ENCODE results near the gene SMAP1. TPM values are rescaled to one million over a fixed set of nuclear protein-coding genes. Genes with fewer than 3 reads are reported as not detected.

The SMAP1 gene
- total RNA-seq, 4 donors from 2014 or later = 16.6 to 29.4 (median 22.0) TPM

DNA sequence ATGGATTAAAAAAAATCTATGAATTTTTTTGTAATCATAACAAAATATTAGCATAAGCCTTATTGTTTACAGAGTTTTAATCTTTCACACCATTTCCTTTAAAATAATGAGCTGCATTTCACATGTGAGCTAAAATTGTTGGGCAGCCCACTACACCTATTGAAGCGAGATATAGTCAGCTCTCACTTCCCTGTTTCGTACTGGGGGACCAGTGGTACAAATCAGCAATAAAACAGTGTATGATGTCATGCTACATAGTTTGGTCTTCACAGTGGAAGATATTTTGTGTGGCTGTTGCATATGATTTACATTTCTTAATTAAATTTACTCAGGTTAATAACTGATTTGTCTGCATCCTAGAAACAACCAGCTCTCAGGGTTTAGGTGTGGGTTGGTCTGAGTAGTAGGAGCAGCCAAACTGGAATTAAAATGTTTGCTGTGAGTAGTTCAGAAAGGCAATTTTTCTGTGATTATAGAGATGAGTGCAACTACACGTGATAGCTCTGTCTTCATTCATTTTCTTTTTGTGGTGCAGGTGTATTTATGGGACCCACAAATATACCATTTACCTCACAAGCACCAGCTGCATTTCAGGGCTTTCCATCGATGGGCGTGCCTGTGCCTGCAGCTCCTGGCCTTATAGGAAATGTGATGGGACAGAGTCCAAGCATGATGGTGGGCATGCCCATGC is 189.8 kb downstream of the SMAP1 start:
- ATAC-seq (ENCODE audit: low FRiP score) (no peak), DNase-seq (ENCODE audit: low spot score) (no peak)
- TF ChIP-seq, protein P1, sequence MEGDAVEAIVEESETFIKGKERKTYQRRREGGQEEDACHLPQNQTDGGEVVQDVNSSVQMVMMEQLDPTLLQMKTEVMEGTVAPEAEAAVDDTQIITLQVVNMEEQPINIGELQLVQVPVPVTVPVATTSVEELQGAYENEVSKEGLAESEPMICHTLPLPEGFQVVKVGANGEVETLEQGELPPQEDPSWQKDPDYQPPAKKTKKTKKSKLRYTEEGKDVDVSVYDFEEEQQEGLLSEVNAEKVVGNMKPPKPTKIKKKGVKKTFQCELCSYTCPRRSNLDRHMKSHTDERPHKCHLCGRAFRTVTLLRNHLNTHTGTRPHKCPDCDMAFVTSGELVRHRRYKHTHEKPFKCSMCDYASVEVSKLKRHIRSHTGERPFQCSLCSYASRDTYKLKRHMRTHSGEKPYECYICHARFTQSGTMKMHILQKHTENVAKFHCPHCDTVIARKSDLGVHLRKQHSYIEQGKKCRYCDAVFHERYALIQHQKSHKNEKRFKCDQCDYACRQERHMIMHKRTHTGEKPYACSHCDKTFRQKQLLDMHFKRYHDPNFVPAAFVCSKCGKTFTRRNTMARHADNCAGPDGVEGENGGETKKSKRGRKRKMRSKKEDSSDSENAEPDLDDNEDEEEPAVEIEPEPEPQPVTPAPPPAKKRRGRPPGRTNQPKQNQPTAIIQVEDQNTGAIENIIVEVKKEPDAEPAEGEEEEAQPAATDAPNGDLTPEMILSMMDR (IDR thresholded peaks at IDR 0.05) = no peak

DNA sequence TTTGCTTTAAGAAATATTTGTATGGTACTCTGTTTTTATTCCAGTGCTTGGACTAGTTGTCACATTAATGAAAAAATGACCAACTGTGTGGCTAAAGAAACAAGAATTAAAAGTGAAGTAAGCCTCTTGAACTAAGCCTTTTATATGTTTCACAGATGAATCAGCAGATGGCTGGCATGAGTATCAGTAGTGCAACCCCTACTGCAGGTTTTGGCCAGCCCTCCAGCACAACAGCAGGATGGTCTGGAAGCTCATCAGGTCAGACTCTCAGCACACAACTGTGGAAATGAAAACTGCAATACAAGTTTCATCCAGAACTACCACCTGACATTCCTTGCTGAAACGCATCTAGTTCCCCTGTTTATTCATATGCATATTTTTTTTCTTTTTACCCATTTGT is 192.4 kb downstream of the SMAP1 start:
- TF ChIP-seq, protein P1 (IDR thresholded peaks at IDR 0.05) = no peak
- DNase-seq (ENCODE audit: low spot score) (no peak), ATAC-seq (ENCODE audit: low FRiP score) (no peak)

DNA sequence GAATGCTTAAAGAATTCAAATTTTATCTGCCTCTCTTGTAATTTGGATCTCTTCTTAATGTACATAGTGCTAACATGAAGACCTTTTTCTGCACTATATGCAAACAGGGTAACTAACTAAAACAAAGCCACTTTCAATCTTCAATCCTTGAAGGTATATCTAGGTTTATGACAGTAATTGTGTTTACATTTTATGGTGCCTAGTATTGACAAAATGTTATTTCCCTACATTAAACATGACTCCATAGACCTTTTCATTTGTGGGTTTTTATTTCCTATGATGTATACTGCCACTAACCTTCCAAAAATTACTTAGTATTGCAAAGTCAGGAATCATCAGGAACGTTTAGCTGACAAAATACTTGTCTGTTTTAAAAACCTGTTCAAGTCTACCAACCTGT is 193.2 kb downstream of the SMAP1 start:
- ATAC-seq (ENCODE audit: low FRiP score) = no peak
- TF ChIP-seq, protein P1 (IDR thresholded peaks at IDR 0.05) = no peak
- DNase-seq (ENCODE audit: low spot score) = no peak

DNA sequence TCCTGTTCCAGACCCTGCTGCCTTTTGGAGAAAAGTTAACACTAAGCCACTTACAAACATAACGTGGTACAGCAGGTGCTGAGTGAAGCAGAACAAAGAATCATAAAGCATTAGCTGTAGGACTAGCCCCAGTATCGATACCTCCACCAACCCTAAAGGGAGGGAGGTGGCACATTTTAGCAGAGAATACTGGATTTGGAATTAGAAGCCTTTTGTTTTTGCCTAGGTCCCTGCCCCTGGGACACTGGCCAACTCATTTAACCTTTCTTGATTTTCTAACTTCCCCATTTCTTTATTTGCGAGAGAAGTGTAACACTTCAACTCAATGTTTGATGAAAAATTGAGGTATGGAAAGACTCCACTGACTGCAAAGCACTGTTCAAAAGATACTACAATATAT is 195.7 kb downstream of the SMAP1 start:
- DNase-seq (ENCODE audit: low spot score) (no peak), ATAC-seq (ENCODE audit: low FRiP score) (no peak)
- TF ChIP-seq, protein P1 (IDR thresholded peaks at IDR 0.05) = no peak

DNA sequence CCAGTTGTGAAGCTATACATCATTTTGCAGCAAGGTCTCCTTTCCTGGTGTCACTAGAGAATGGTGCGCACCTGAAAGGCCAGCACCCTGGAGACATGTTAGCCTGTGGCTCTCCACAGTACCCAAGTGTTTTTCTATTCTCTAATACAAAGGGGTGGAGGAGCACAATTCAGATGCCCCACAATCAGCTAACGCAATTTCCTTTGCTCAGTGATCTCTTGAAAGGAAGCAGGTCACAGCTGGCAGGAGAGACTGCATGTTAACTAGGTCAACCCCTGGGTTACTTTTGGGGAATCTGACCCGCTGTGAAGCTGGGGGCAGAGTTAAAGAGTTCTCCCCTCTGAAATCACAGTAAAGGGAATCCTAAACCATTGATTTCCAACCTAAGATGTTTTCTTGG is 196.7 kb downstream of the SMAP1 start:
- DNase-seq (ENCODE audit: low spot score) (no peak), ATAC-seq (ENCODE audit: low FRiP score) (no peak)
- TF ChIP-seq, protein P1 (IDR thresholded peaks at IDR 0.05) = no peak

DNA sequence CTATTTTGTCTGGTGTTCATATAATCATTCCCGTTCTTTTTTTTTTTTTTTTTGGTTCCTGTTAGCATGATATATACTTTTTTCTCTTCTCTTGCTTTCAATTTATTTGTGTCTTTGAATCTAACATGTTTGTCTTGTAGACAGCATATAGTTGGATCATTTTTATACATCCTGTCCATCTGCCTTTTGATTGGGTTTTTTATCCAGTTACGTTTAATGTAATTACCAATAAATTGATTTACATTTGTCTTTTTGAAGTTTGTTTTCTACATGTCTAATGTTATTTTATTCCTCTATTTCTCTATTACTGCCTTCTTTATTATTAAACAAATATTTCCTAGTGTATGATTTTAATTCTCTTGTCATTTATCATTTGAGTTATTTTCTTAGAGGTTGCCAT is 204.8 kb downstream of the SMAP1 start:
- TF ChIP-seq, protein P1 (IDR thresholded peaks at IDR 0.05) = no peak
- ATAC-seq (ENCODE audit: low FRiP score) (no peak), DNase-seq (ENCODE audit: low spot score) (no peak)

DNA sequence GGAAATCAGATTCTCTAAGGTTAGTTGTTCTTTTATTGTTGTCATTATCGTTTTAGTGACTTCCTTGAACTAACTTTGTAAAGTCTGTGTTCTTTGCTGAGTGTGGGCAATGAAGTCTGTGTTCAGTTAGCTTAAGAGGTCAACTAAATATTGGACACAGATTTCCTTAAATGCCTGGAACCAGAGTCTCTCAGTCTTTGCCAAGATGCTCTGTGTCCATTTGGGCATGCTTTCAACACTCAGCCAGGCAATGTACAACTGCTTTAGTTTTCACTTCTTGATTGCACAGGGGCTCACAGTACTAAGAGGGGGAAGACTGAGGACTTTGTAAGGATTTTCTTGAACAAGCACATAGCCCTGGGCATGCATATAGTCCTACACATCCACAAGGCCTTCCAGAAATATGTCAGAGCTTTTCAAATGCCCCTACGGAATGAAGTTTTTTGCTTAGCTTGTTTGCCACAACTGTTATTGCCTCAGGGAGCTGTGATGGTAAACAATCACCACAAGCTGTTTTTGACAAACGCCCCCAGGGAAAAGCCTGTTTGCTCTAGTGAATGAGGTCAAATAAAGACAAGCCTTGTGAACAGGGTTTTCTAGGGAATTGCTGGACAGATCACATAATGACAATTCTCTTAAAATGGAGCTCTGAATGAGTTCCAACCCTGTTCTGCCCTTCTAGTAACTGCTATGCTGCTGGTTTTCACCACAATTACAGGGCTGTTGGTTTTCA is 206.7 kb downstream of the SMAP1 start:
- TF ChIP-seq, protein P1 (IDR thresholded peaks at IDR 0.05) = no peak
- DNase-seq (ENCODE audit: low spot score) (no peak), ATAC-seq (ENCODE audit: low FRiP score) (no peak)

Data from omental fat pad (tissue), 4 donors.